Measurements from ENCODE around the gene CCDC85A.

Gene CCDC85A

DNA sequence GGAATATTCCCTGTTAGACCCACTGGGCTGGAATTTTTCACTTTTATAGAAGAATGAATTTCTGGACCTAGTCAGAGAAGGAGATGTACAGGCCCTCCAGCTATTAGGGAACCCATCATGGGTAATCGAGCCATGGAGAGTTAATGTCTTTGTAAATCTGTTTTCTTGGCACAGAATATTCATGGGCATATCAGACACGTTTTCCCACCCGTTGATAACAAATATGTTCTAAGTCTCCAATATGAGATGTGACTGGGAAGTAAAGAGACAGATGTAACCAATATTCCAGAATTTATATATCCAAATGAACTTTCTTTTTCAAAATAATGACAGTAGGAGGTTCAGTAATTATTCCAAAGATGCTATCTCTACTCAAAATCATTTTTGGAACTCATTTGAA is 38.7 kb downstream of the CCDC85A start:
- TF ChIP-seq, protein P1, sequence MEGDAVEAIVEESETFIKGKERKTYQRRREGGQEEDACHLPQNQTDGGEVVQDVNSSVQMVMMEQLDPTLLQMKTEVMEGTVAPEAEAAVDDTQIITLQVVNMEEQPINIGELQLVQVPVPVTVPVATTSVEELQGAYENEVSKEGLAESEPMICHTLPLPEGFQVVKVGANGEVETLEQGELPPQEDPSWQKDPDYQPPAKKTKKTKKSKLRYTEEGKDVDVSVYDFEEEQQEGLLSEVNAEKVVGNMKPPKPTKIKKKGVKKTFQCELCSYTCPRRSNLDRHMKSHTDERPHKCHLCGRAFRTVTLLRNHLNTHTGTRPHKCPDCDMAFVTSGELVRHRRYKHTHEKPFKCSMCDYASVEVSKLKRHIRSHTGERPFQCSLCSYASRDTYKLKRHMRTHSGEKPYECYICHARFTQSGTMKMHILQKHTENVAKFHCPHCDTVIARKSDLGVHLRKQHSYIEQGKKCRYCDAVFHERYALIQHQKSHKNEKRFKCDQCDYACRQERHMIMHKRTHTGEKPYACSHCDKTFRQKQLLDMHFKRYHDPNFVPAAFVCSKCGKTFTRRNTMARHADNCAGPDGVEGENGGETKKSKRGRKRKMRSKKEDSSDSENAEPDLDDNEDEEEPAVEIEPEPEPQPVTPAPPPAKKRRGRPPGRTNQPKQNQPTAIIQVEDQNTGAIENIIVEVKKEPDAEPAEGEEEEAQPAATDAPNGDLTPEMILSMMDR (IDR thresholded peaks at IDR 0.05; ENCODE audit: low read depth, low read length, missing control alignments): no peak
- DNase-seq (ENCODE audit: low read depth): no peak
- H3K4me3 ChIP-seq (ENCODE audit: low read depth, low read length): no peak overlapping the region

DNA sequence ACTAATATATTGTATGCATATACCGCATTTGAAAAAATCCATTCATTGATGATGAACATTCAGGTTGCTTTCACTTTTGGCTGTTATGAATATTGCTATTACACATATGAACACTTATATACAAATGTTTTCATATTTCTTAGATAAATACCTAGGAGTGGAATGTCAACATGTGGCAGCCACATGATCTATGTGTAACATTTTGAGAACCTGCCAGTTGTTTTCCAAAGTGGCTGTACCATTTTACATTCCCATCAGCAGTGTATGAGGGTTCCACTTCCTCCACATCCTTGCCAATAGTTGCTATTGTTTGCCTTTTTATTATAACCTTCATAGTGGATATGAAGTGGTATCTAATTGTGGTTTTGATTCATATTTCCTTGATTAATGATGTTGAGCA is 40.5 kb downstream of the CCDC85A start:
- DNase-seq (ENCODE audit: low read depth): no peak
- TF ChIP-seq, protein P1 (IDR thresholded peaks at IDR 0.05; ENCODE audit: low read depth, low read length, missing control alignments): no peak
- H3K4me3 ChIP-seq (ENCODE audit: low read depth, low read length): no peak overlapping the region

DNA sequence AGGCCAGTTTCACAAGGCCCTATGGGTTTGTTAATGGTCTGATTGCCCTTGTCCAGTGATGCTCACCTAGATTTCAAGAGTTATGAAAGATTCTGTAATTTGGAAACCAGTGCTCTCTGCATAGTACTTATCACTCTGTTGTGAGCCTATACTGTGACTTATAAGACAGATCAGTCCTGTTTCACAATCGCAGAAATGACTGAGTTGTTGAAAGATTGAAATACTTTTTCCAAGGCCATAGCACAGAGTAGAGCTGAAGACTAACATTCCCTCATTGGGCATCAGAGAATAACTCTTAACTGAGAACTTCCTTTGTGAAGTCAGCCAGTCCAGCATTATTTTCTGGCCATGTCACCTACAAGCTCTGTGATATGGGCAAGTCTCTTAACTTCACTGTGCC is 44.0 kb downstream of the CCDC85A start:
- TF ChIP-seq, protein P1 (IDR thresholded peaks at IDR 0.05; ENCODE audit: low read depth, low read length, missing control alignments): no peak
- no peak for DNase-seq (ENCODE audit: low read depth)
- no peak overlapping the region for H3K4me3 ChIP-seq (ENCODE audit: low read depth, low read length)

DNA sequence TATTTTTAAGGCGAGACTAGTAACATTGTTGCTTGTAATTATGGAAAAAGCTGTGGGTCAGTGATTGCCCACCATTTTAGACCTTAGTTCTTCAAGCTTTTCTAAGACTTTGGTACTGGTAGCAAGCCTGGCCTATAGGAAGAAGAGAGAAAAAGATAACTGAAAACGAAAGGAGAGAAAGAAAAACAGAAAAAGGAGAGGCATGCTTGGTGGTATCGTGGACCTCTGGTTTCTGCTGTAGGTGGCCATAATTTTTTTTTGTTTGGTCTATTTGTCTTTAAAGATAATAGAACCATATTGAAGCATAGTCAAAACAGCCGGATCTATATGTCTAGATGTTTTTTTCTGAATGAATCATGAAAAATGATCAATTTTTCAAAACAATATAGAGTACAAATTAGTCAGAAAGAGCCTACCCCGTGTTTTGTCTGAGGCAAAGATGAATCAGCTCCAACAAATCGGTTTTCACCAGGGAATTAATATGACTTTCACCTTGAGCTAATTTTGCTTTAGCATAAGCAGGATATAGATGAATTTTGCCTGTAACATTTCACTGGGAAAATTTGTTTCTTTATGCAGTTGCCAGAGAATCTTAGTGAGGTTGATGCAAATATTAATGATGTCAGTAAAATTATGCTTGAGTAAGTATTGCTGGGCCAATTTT is 45.7 kb downstream of the CCDC85A start:
- TF ChIP-seq, protein P1 (IDR thresholded peaks at IDR 0.05; ENCODE audit: low read depth, low read length, missing control alignments): no peak
- no peak overlapping the region for H3K4me3 ChIP-seq (ENCODE audit: low read depth, low read length)
- DNase-seq (ENCODE audit: low read depth): no peak

DNA sequence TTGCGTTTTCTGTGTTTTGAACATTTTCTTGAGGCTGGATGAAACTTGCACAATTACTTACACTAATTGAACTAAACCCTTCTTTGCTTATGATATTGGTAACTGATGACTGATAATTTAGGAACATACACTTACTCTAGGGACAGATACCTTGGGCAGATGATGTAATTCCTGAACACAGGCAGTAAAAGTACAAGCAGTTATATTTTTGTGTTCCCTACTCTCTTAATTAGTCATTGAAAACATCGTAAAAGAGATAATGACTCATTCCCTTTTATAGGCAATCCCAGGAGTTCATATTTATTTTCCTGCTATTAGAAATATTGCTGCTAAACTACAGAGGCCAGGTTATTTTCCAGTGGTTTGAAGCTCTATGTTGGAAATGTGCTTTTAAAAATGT is 46.4 kb downstream of the CCDC85A start:
- DNase-seq (ENCODE audit: low read depth): no peak
- no peak overlapping the region for H3K4me3 ChIP-seq (ENCODE audit: low read depth, low read length)
- TF ChIP-seq, protein P1 (IDR thresholded peaks at IDR 0.05; ENCODE audit: low read depth, low read length, missing control alignments): no peak

DNA sequence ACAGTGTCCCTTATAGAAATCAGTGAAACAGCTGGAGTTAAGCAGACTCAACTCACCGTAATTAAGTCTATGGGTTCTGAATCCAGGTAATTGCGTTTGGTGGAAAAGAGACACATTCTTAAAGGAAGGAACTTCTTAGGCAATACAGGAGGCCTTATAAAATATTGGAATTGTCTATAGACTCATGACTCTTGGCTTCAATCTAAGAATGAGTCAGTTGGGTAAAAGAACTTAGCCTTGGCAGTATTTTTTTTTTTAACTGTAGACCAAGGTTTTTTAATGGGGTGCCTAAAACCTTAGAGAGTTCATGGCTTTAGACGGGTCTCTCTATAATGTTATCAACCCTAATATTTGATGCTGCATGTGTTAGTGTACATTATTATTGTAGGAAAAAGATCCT is 47.6 kb downstream of the CCDC85A start:
- TF ChIP-seq, protein P1 (IDR thresholded peaks at IDR 0.05; ENCODE audit: low read depth, low read length, missing control alignments): no peak
- H3K4me3 ChIP-seq (ENCODE audit: low read depth, low read length): no peak overlapping the region
- no peak for DNase-seq (ENCODE audit: low read depth)

DNA sequence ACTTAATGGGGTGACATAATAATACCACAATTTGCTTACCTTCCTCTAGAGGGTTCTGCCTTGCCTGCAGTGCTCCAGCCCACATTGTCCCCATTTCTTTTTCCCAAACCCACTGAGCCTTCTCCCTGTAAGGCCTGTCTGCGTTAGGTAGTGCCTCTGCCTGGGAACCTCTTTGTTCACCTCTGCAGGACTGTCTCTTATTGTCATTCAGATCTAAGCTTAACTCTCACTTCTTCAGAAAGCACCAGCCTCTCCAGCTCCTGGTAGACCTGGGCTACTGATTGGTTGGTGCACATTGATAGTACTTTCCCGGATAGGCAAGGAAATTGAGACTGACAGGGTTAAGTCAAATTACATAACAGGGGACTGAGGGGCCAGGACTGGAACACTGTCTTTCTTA is 49.1 kb downstream of the CCDC85A start:
- TF ChIP-seq, protein P1 (IDR thresholded peaks at IDR 0.05; ENCODE audit: low read depth, low read length, missing control alignments): no peak
- no peak overlapping the region for H3K4me3 ChIP-seq (ENCODE audit: low read depth, low read length)
- no peak for DNase-seq (ENCODE audit: low read depth)
